HG02623 (cell line): ENCODE results near the gene PRDM5.
A peak's percentile ranks its signal among the peaks of the same experiment; 100 is the strongest.

Experiments
- ATAC-seq: cut with Tn5 transposase; IDR thresholded peaks from one replicate; pipeline ENCODE4 v1.9.1; 2021; ENCODE audit warnings: moderate library complexity; ENCODE audit not compliant: unreplicated experiment

The PRDM5 gene

DNA sequence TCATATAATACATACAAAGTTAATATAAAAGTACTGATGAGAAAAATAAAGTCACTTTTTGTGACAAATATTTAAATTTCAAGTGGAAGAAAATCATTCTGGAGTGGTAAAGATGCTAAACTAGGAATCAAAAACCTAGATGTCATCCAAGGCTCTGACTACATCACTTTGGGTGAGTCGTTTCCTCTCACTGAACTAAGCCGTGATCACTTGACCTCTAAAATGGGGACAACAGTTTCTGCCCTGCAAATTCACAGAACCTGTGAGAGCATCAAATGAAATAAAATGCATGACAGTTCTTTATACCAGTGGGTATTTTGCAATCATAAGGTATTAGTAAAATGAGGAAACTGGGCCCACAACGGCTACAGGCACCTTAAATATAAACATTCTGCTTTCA, 63.8 kb downstream of the PRDM5 start:
- ATAC-seq: no peak

DNA sequence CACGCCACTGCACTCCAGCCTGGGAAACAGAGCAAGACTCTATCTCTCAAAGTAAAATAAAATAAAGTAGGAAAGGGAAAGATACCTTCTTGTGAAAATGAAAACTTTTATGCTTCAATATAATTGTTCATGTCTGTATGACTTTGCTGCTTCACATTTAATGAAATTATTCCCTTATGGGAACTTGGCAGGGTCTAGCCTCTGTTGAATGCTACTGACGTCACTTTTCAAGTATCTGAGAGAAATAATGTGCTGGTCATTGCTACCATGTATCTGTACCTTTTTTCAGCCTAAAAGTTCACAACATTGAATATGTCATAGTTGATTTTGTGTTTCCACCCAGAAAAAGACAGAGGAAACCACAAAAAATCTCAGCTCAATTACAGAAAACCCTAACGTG, 65.2 kb downstream of the PRDM5 start:
- ATAC-seq: no peak

DNA sequence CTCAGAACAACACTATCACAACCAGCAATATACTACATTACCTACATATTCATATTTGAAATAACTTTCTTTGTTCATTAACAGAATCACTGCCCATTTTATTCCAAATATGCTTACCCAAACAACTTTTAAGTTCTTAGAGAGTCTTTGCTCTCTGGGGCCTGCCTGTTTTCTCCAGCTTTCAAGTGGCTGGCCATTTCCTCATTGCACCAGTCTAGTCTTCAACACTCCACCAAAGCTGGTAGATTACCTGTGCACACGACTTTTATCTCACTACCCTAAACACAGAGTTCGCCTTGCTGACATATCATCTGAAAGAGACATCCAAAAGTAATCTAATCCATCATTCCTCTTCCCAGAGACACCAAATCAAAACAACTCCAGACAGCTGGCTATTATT, 66.2 kb downstream of the PRDM5 start:
- no peak for ATAC-seq

DNA sequence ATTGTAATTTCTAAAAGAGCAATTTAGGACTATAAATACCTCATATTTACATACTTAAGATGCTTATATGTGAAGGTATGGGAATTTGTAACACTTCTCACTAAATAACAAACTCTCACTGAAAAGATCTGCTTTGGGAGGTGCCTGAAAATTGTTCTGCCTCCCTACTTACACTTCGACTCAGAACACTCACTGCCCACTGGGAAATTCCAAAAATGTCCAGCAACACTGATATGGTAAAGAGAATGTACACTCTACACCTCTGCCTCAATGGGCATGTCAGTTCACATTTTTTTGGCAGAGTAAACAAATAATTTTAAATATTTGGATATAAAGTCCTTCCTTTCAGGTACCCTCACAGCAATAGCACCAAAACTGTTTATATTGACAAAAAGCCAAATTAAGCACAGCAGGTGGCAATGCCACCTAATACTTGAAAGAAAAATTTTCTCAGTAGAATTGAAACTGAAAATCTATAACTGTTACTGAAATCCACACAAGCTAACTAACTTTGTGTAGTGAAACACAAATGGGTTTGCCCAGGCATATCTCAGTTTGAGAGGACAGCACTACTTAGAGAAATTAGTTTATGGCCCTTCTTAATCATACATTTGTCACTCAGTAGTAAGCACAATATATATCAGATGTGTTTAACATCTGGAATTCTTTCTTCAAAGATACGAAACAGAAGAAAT, 67.1 kb downstream of the PRDM5 start:
- peak; percentile 90 for ATAC-seq

DNA sequence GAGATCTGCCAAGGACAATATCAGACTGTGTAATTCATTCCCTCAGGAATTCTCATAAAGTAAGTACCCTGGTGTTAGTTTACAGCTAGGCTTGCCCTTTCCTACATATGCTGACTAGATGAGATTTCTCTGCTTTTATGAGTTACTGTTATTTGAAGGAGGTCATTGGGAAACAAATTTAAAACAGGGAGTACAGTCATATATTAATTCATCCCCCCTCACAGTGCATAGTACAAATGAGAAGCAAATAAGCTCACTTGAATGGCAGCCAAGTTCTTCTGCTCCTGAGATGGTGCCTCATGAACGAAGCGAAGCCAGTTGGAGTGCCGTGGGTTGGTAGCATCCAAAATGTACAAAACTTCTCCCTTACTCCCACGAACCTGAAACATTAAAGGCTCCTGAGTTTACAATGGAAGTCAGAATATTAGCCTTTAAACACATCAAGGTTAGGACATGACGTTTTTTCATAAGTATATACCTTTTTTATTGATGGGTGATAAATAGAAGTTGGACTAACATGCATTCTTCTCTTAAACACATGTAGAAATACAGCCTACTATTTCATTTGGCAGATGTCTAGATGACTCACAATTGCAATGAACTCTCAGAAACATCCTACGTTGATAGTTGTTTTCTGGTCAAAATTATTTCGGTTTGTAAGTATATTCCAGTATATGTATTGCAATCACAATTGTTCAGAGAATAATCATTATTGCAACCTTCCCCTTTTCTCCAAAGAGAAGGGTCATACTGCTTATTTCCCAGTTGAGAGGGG, 69.2 kb downstream of the PRDM5 start:
- ATAC-seq: no peak

DNA sequence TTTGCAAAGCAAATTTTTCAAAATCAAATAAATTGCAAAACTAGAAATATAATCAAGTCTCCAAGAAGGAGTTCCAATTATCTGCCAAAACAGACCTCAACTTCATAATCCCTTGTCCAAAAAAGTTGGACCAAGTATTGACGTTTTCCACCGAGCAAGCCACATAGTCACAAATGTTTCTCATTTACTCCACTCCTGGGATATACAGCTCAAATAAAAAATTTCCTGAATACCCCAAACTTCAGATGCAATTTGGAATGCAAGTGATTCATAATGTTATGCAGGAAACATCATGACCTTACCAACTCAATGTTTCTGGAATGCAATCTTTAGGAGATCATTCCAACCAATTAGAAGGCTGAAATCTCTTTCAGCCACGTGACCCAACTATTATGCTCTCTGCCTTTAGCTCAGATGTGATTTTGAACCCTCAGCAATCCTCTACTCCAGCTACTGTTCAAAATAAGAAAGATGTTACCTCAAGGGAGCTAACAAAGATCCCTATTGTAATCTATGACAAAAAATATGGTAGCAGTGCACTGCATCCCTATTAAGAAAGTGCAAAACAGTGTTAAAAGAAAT, 72.4 kb downstream of the PRDM5 start:
- ATAC-seq: no peak

DNA sequence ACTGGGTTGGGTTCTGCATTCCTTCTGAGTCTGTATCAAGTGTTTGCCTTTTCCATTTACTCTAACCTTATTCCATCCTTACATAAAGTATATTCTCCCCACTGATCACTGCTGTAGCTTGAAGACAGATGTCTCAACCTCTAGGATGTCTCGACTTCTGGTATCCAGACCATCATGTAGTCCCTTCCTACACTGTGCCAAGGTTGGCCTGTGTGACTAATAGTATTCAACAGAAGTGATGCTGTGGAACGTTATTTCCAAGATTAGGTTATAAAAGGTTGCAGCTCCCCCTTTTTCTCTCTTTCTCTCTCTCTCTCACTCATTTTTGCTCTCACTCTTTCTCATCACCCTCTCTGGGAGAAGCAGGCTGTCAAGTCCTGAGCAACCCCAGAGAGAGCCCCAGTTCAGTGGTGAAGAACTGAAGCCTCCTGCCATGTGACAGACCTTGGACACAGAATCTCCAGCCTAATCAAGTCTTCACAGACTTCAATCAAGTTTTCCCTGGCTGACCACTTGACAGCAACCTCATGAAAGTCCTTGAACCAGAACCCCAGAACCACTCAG, 75.4 kb downstream of the PRDM5 start:
- no peak for ATAC-seq

DNA sequence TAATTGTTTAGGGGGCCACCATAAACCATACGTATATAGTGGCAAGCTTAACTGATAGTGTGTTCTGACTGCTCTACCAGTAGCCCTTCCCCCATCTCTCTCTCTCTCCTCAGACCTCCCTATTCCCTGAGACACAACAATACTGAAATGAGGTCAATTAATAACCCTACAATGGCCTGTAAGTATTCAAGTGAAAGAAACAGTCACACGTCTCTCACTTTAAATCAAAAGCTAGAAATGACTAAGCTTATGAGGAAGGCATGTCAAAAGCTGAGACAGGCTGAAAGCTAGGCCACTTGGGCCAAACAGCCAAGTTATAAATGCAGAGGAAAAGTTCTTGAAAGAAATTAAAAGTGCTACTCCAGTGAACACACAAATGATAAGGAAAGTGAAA, 78.0 kb downstream of the PRDM5 start:
- ATAC-seq: peak; percentile 83

DNA sequence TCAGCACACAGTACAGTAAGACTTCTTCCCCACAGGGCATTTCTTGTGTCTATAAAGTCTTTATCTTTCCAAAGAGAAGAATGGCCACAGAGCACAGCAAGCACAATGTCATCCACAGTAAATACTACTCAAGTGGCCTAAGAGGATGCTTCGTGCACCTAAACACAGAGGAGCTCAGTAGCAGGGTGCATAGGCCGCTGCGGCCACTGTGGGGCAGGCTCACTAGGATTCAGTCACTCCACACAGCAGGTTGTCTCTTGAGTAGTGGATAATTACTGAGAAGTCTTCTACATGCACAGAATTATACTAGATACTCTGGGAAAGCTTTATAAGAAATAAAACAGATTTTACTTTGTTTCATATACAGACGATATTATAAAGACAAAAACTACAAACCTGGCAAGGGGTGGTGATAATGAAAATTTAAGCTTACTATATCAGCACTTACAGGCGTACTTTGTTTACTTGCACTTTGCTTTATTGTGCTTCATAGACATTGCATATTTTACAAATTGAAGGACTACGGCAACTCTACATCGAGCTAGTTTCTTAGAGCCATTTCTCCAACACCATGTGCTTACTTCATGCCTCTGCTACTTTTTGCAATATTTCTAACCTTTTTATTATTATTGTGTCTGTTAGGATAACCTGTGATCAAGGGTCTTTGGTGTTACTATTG, 78.5 kb downstream of the PRDM5 start:
- no peak for ATAC-seq

DNA sequence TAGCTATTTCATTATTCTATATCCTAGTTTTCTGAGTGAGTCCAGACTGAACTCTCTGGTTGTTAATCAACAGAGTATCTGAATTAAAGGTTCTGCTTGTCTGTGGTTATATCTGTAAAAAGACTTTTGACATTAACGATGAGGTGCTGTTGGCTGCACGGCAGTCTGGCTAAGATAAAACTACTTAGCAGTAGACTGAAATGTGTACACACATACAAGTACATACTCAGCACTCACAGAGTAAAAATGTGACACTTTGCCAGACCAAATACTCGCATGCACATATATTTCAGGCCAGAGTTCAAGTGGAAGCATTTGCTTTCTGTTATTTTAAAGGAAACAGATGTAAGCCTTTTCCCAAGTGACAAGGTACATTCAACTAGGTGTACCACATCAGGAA, 80.5 kb downstream of the PRDM5 start:
- no peak for ATAC-seq

DNA sequence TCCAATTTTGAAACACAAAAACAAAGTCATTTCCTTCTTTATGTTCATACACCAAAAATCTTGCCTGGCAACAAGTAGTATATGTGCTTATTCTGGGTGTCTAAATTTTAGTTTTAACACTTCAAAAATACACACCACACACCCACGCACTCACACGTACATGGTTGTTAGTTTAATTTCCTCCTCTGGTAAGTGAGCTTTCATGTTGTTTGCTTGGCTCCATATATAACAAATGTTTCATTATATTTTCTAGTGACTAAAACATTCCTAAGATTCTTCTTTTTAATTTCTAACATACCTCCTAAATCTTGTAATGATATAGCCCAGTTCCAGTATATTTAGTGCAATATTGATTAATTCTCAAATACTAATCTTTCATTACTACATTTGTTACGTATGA, 80.9 kb downstream of the PRDM5 start:
- ATAC-seq: no peak

DNA sequence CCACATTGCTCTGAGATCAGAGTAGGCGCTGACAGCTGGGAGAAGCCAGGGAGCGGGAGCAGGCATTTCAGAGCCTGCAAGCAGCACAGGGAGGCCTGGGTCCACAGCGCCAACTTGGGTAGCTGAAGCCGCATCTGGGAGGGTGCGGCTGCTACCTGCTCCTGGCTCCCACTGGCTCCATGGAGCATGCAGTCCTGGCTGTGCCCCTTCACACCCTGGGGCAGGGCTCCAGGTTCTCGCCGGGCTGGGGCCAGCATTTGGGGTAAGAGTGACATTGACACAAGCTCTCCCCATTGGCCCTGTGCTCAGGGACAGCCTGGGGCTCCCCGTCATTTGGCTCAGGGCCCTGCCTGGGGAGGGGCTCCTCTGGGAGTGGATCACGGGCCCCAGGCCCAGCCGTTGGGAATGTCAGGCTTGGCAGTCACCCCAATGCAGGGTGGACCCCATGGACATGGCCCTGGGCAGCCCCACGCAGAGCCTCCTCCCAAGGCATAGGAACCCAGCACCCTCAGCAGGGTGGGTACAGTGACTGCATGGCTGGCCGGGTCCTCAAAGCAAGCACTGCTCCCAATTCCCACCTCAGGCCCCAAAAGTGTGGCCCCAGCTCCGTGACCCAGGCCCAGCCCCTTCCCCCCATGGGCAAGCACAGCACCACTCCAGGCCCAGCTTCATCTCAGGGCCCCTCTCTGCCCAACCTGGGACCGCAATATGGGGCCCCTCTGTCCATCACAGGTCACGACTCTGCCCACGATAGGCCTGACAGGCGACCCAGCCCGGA, 82.4 kb downstream of the PRDM5 start:
- no peak for ATAC-seq

DNA sequence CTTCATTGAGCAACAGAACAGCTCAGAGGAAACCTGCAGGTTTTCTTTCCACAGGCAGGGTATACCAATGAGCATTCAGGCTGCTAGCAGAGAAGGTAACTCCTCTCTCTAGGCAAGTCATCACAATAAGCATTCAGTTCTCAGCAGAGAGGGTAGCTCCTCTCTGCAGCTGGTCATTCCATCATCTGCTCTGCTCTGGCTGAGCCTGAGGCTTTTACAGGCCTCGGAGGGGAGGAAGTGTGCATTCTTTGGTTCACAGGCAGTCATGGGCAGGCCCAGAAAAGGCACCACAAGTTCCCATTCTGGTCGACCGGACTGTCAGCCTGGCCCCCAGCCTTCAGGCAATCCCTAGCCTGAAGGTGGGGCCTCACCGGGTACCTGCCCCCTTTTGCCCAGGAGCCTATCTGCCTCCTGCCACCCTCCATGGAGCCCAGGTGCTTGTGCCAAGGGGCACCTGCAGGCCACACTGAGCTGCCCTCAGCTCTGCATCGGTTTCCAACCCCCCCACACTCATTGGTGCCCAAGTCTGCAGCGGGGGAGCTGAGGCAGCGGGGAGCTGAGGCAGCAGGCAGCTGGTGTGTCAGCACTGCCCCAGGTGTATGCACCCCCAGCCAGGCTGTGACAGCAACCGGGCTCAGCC, 83.1 kb downstream of the PRDM5 start:
- no peak for ATAC-seq

DNA sequence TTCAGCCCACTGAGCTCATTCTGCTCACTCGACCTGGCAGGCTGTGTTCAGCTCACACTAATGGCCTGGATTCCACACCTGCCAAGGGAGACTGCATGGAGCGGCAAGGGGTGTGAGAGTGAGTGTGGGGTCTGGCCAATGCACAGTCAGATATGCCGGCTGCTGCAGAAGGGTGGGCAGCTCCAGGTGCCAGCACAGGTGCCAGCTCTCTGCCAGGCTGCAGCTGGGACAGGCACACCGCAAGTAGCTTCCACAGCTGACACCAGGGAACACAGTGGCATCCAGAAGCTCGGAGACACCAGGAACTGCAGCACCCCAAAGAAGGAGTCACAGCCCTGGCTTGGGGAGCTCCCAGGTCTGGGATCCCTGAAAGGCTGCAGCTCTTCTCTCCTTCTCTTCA, 83.7 kb downstream of the PRDM5 start:
- ATAC-seq: no peak

DNA sequence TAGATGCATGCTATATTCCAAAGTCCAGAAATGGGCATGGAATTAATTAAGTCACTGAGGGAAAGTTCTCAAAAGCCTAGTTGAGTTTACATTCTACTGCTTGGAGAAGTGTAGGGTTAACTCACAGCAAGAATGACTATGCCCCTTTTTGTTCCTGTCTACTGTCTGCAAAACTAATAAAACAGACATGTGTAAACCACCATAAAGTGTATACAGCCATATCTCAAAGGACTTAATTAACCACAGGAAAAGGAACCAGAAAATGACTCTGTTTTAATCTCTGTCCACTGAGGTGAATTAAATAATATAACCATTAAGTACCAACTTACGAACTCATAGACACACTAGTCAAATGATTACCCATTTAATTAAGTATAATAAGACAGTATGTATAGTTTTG, 84.9 kb downstream of the PRDM5 start:
- no peak for ATAC-seq

DNA sequence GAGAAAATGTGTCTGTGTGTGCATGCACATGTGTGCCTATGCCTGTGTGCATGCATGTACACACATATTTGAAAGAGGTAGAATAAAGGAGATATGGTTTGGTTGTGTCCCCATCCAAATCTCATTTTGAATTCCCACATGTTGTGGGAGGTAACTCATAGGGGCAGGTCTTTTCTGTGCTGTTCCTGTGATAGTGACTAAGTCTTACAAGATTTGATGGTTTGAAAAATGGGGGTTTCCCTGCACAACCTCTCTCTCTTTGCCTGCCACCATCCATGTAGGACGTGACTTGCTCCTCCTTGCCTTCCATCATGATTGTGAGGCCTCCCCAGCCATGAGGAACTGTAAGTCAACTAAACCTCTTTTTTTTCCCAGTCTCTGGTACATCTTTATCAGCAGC, 87.2 kb downstream of the PRDM5 start:
- ATAC-seq: no peak

DNA sequence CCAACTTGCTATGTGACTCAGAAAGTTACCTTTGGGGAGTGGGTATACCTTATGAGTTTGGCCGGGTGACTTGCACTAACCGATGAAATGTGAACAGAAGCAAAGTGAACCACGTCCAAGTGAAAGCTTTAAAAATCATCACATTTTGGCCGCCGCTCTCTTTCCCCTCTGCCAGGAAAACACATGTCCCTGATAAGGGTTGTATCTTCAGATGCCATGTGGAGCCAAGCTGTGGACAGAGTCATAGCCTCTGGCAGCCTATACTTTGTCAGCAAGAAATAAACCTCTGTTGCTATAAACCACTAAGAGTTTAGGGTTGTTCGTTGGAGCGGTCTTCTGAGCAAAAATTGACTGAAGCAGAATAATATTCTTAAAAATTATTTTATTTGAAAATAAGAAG, 92.3 kb downstream of the PRDM5 start:
- ATAC-seq: no peak

DNA sequence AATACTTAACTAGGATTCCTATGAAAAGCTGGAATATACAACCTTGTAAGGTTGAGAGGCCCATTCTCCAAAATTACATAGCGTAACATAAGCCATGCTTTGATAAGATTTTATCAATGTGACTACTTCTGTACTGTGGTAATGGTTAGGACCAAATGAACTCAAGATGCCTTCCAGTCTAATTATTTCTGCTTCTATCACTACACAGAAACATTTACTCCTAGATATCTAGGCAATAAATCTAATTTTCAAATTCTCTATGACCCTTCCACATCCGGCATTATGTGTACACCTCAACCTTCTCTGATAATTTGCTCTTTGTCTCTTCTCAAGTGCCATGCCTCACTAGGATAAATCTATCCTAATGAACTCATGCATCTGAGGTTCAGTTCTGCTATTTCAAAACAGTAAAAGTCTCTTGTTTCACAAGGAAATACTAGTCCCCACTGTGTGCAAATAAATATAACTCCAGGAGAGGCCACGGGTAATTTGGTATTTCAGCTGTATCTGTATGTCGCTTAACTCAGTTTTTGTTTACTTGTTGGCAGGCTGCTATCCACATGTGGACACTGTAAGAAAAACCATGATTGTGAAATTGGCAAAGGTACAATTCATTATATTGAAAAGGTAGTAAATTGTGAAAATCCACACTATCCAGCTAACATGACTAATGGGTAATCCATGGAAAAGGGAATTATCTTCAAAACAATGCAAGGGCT, 93.3 kb downstream of the PRDM5 start:
- no peak for ATAC-seq

DNA sequence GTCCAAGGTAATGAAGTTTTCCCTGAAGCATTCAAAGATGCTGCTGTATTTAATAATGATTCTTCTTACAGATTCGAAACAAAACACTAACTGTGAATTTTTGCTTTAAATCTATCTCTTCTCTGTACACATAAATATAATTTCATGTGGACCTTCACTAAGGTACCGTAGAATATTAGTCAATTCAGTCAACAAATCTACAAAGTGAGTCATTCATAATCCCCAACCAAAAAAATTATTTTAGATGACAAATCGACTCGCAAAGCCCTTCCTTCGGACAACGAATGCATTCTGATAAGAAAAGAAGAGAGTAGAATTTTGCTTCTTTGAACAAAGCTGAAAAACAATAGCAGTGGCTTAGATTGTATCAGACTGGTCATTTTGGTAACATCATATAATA, 95.7 kb downstream of the PRDM5 start:
- ATAC-seq: no peak

DNA sequence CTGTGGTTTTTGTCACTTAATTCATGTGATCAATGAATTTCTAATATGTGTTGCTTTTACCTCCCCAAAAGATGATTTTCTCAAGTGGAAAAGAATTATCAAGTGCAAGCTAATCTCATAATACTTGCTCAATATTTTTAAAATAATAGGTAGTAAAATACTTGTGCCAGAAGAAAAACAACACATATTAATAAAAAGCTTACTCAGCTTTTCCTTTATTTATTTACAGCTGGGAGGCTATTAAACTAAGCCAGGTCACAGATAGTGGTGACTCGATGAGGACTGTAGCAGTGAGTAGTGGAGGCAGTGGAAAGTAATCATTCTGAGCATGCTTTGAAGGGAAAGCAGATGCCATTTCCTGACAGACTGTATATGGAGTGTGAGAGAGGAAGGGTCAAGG, 96.1 kb downstream of the PRDM5 start:
- no peak for ATAC-seq
